CD8-positive, alpha-beta memory T cell (primary cell): ENCODE results near the gene EVX2. TPM values are rescaled to one million over a fixed set of nuclear protein-coding genes. Genes with fewer than 3 reads are reported as not detected.
A peak's percentile ranks its signal among the peaks of the same experiment; 100 is the strongest.

Experiments used
- CTCF ChIA-PET: fragments of 350-600 bp; sonication (Branson Sonifier 250); formaldehyde crosslinking; loops from one replicate; lab custom pipeline; 2021; ENCODE audit warnings: antibody characterized with exemption; lab: Charles Lee
- POLR2A ChIA-PET: fragments of 350-600 bp; sonication (Branson Sonifier 250); formaldehyde crosslinking; loops from one replicate; lab custom pipeline; 2021; ENCODE audit warnings: antibody characterized with exemption; lab: Charles Lee
- DNase-seq, 5 donors: peaks; one replicate each; pipeline versions ENCODE4 v3.0.0 to v3.0.0-alpha.2; 2020 to 2022; ENCODE audit warnings: mixed read lengths in 1 of 5
- H3K27ac ChIP-seq: one replicate; pipeline ENCODE4 v1.7.0; 2013; ENCODE audit warnings: low read depth, mild to moderate bottlenecking, low read length, moderate library complexity
- H3K27me3 ChIP-seq: 2 replicates; pipeline ENCODE4 v1.7.0; 2013; ENCODE audit warnings: low read length, mild to moderate bottlenecking; ENCODE audit not compliant: insufficient read depth, poor library complexity, severe bottlenecking
- H3K36me3 ChIP-seq: 2 replicates; pipeline ENCODE4 v1.7.0; 2013; ENCODE audit warnings: mild to moderate bottlenecking, low read length, moderate library complexity; ENCODE audit not compliant: insufficient read depth
- H3K4me1 ChIP-seq: 2 replicates; pipeline ENCODE4 v1.7.0; 2013; ENCODE audit warnings: mild to moderate bottlenecking, low read length, moderate library complexity; ENCODE audit not compliant: insufficient read depth
- H3K4me3 ChIP-seq: 2 replicates; pipeline ENCODE4 v1.7.0; 2013; ENCODE audit warnings: mild to moderate bottlenecking, low read length
- H3K9me3 ChIP-seq: 2 replicates; pipeline ENCODE4 v1.7.0; 2013; ENCODE audit warnings: mild to moderate bottlenecking, low read length
- H3K27ac Mint-ChIP-seq, 8 donors: one replicate each; pipeline ENCODE4 v1.8.0; 2020 to 2021; ENCODE audit warnings: mixed read lengths in 8 of 8, mild to moderate bottlenecking in 6 of 8, inconsistent platforms in 3 of 8, moderate library complexity in 3 of 8
- H3K27me3 Mint-ChIP-seq, 2 donors: one replicate each; pipeline ENCODE4 v1.8.0; 2020 to 2021; ENCODE audit warnings: mixed read lengths in 2 of 2, mild to moderate bottlenecking in 1 of 2, moderate library complexity in 1 of 2
- H3K36me3 Mint-ChIP-seq, 3 donors: one replicate each; pipeline ENCODE4 v1.8.0; 2020 to 2021; ENCODE audit warnings: mixed read lengths in 3 of 3, inconsistent platforms in 1 of 3, mild to moderate bottlenecking in 1 of 3
- H3K4me1 Mint-ChIP-seq, 3 donors: one replicate each; pipeline ENCODE4 v1.8.0; 2020 to 2021; ENCODE audit warnings: mixed read lengths in 3 of 3, inconsistent platforms in 1 of 3, mild to moderate bottlenecking in 1 of 3
- H3K4me3 Mint-ChIP-seq, 7 donors: one replicate each; pipeline ENCODE4 v1.8.0; 2020 to 2021; ENCODE audit warnings: mixed read lengths in 7 of 7, mild to moderate bottlenecking in 6 of 7, moderate library complexity in 4 of 7, inconsistent platforms in 2 of 7
- H3K9me3 Mint-ChIP-seq, 5 donors: one replicate each; pipeline ENCODE4 v1.8.0; 2020 to 2022; ENCODE audit warnings: mixed read lengths in 5 of 5, mild to moderate bottlenecking in 3 of 5, moderate library complexity in 2 of 5, inconsistent platforms in 1 of 5
- polyA plus RNA-seq: library from polyadenylated mRNA; unstranded; fragments of 300-500 nt; fragmentation: Illumina TruSeq; gene quantifications from one replicate; pipeline ENCODE4 v1.2.3, GENCODE V29; 2021
- total RNA-seq, 2 experiments: library from RNA; stranded (reverse); gene quantifications; one replicate each; pipeline ENCODE4 v1.2.3, GENCODE V29; 2021

The EVX2 gene
- total and polyA plus RNA-seq, 3 experiments from 2014 or later = not detected

DNA sequence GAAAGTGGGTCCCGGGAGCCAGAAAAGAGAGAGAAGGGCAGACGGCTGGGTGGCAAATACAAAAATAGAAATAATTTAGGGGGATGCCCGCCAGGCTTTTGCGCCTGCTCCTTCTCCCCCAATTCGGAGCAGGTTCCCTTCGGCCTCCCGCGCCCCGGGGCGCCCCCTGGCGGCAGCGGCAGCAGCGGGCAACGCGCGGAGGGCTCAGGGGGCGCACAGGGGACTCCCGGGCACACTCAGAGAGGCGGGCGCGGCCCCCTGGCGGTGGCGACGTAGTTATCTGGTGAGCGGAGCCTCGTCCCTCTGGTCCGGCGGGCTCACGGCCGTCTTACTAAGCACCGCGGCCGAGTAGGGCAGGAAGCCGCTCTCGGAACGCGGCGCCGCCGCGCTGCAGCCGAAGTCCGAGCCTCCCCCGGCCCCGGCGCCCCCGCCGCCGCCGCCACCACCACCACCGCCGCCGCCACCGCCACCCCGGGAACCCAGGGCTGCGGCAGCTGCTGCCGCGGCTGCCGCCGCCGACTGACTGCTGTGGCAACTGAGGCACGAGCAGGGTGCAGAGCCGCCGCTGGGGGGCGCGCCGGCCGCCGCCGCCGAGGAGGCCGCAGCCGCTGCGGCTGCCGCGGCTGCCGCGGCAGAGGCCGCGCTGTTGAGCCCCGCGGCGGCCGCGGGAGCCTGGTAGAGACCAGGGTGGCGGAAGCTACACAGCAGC, 3.8 kb downstream of the EVX2 start:
- H3K4me3 Mint-ChIP-seq = peak overlapping the region; percentile 29 to 85 (median 69)
- POLR2A ChIA-PET = no interaction called here
- no peak for DNase-seq
- peaks cover 6% of the 10 kb centered on the region for H3K4me1 ChIP-seq
- H3K27ac ChIP-seq = no peak overlapping the region
- H3K9me3 Mint-ChIP-seq = peaks cover 14 to 66% (median 59%) of the 10 kb centered on the region in 5 donors
- peaks cover 11 to 12% (median 11%) of the 10 kb centered on the region in 3 donors for H3K4me1 Mint-ChIP-seq
- H3K4me3 ChIP-seq = no peak overlapping the region
- peaks cover 81 to 86% of the 10 kb centered on the region in 2 donors for H3K27me3 Mint-ChIP-seq
- peaks cover 13% of the 10 kb centered on the region for H3K9me3 ChIP-seq
- H3K27me3 ChIP-seq = peaks cover 87% of the 10 kb centered on the region
- CTCF ChIA-PET = interaction anchor here (1.4 to 2.0 kb wide), 2 partner anchors 1069 to 1739 kb away, joined by 3 to 4 read pairs; no protein-coding TSS in a partner anchor
- peaks cover 0 to 5% (median 4%) of the 10 kb centered on the region in 3 donors for H3K36me3 Mint-ChIP-seq
- H3K27ac Mint-ChIP-seq = peak overlapping the region in 5 of 8 donors; percentile 38 to 94 (median 57)
- no peaks in the 10 kb centered on the region for H3K36me3 ChIP-seq

DNA sequence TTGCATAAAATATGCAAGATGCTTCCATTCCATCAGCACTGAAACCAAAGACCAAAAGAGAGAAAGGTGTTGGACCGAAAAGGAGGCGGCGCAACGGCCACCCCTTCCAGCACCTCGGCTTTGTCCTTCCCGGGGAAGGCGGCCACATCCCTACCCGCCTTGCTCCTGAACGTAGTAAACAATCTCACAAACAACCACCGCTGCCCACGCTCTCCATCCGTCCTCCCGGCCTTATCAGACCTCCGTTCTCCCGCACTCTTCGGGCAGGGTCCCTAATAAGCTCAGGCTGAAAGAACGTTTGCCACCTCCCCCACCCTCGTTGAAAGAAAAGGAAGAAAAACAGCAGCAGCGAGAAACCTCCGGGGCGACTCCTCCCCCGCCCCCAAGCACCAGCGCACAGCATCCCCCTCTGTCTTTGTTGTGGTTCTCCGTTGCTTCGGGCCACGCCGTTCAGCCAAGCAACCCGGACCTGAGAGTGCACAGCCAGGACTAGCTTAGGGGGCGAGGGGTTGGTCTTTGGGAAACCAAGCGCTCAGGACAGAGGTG, 4.4 kb downstream of the EVX2 start:
- no peak for DNase-seq
- peaks cover 0 to 5% (median 4%) of the 10 kb centered on the region in 3 donors for H3K36me3 Mint-ChIP-seq
- ChIA-PET CTCF (no interaction called here), POLR2A (interaction anchor here (0.5 kb wide), 2 partner anchors 58 to 558 kb away, joined by 3 to 4 read pairs; no protein-coding TSS in a partner anchor)
- no peaks in the 10 kb centered on the region for H3K36me3 ChIP-seq
- H3K4me1 Mint-ChIP-seq = peaks cover 11 to 12% (median 11%) of the 10 kb centered on the region in 3 donors
- peaks cover 81 to 86% of the 10 kb centered on the region in 2 donors for H3K27me3 Mint-ChIP-seq
- peaks cover 87% of the 10 kb centered on the region for H3K27me3 ChIP-seq
- H3K9me3 ChIP-seq = peaks cover 7% of the 10 kb centered on the region
- peak overlapping the region; percentile 50 to 85 (median 73) for H3K4me3 Mint-ChIP-seq
- peak overlapping the region in 6 of 8 donors; percentile 39 to 94 (median 67) for H3K27ac Mint-ChIP-seq
- H3K4me3 ChIP-seq = no peak overlapping the region
- H3K27ac ChIP-seq = no peak overlapping the region
- peaks cover 14 to 64% (median 58%) of the 10 kb centered on the region in 5 donors for H3K9me3 Mint-ChIP-seq
- H3K4me1 ChIP-seq = peaks cover 6% of the 10 kb centered on the region

DNA sequence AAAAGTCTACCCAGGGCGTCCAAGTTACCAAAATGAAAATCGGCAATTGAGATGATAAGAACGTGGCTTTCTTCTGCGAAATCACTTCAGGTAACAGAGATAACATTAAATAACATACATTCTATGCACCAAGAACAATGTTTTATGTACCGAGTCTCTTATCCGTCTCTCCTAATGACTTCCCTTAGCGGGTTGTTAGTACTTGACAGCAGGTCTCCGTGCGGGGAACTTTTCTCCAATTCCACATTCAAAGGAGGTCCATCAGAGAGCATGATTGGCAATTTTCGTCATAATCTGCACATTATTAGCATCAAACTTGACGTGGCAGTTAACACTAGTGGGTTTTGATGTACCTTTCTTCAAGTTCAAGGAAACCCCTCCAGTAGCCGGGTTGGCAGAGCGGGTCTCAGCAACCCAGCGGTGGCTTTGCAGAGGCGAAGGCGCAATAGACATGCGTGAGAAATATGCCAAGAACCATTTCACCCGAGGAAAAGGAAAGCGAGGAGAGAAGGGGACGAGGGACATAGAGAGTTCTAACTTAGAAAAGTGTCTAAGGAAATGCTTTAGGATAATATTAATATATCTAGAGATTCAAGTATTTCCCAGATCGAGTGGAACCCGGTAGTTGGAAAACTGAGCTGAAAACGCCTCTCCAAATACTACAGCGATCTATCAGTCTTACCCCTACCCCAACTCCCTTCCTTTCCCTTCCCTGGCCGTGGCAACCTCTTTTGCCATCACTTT, 5.0 kb downstream of the EVX2 start:
- no peak overlapping the region for H3K27ac ChIP-seq
- POLR2A ChIA-PET = interaction anchor here (0.5 kb wide), 2 partner anchors 58 to 559 kb away, joined by 3 to 4 read pairs; no protein-coding TSS in a partner anchor
- peaks cover 3% of the 10 kb centered on the region for H3K9me3 ChIP-seq
- peak overlapping the region in 6 of 8 donors; percentile 12 to 94 (median 67) for H3K27ac Mint-ChIP-seq
- peaks cover 14 to 58% (median 53%) of the 10 kb centered on the region in 5 donors for H3K9me3 Mint-ChIP-seq
- CTCF ChIA-PET = no interaction called here
- peaks cover 84% of the 10 kb centered on the region for H3K27me3 ChIP-seq
- peak overlapping the region; percentile 50 to 85 (median 73) for H3K4me3 Mint-ChIP-seq
- H3K4me3 ChIP-seq = no peak overlapping the region
- H3K27me3 Mint-ChIP-seq = peaks cover 81 to 84% of the 10 kb centered on the region in 2 donors
- no peaks in the 10 kb centered on the region for H3K36me3 ChIP-seq
- H3K4me1 ChIP-seq = peaks cover 6% of the 10 kb centered on the region
- peaks cover 0 to 5% (median 4%) of the 10 kb centered on the region in 3 donors for H3K36me3 Mint-ChIP-seq
- DNase-seq = no peak
- H3K4me1 Mint-ChIP-seq = peaks cover 11 to 12% (median 11%) of the 10 kb centered on the region in 3 donors

DNA sequence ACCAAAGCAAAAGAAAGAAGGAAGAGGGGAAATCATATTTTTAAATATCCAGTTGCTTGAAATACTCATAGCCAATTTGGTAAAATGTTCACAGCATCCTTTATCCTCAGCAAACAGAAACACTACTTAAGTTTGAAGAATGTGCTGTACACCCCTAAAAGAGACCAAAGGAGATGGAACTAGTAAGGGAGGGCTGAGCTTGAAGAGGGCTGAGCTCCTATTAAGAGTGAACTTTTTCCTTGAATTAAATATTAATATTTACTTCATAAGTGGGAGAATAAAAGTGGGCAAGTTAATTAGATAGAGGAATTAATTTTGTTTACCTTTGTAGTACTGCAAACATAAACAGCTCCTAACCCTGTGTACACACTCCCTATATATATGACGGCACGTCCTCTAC, 7.0 kb downstream of the EVX2 start:
- H3K9me3 ChIP-seq = no peaks in the 10 kb centered on the region
- Mint-ChIP-seq H3K36me3 (peaks cover 0 to 5% (median 3%) of the 10 kb centered on the region in 3 donors), H3K4me1 (peaks cover 11 to 15% (median 12%) of the 10 kb centered on the region in 3 donors), H3K9me3 (peaks cover 14 to 48% (median 39%) of the 10 kb centered on the region in 5 donors), H3K27ac (peak overlapping the region in 2 of 8 donors; percentile 24 to 71), H3K4me3 (peak overlapping the region in 1 of 7 donors; percentile 64), H3K27me3 (peaks cover 83 to 84% of the 10 kb centered on the region in 2 donors)
- no peak overlapping the region for H3K27ac ChIP-seq
- ChIA-PET CTCF (no interaction called here), POLR2A (no interaction called here)
- H3K4me3 ChIP-seq = no peak overlapping the region
- peaks cover 6% of the 10 kb centered on the region for H3K4me1 ChIP-seq
- DNase-seq = no peak
- no peaks in the 10 kb centered on the region for H3K36me3 ChIP-seq
- H3K27me3 ChIP-seq = peaks cover 82% of the 10 kb centered on the region

DNA sequence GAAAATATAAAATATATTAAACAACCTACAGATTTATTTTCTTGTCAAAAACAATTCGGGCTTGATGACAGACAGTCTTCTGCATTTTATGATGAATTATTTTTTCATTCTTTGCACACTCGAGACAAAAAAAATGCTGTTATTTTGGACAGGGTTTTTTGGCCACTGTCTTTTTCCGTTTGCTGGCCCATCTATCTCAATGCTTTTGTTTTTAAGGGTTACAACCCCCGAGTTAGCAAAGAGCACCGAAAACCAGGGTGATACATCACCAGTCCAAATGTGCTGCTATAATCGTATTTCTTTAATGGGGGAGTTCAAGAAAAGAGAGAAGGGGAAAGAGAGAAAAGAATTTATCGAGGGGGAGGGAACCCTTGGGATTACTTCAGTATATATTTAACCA, 7.7 kb downstream of the EVX2 start:
- peaks cover 82% of the 10 kb centered on the region in 2 donors for H3K27me3 Mint-ChIP-seq
- Histone ChIP-seq H3K4me3 (no peak overlapping the region), H3K4me1 (peaks cover 6% of the 10 kb centered on the region), H3K27ac (no peak overlapping the region), H3K36me3 (no peaks in the 10 kb centered on the region), H3K9me3 (no peaks in the 10 kb centered on the region), H3K27me3 (peaks cover 82% of the 10 kb centered on the region)
- H3K27ac Mint-ChIP-seq = peak overlapping the region in 2 of 8 donors; percentile 36 to 71
- peaks cover 0 to 2% (median 2%) of the 10 kb centered on the region in 3 donors for H3K36me3 Mint-ChIP-seq
- DNase-seq = no peak
- peak overlapping the region in 1 of 7 donors; percentile 64 for H3K4me3 Mint-ChIP-seq
- ChIA-PET POLR2A (no interaction called here), CTCF (no interaction called here)
- H3K4me1 Mint-ChIP-seq = peaks cover 9 to 15% (median 10%) of the 10 kb centered on the region in 3 donors
- H3K9me3 Mint-ChIP-seq = peaks cover 14 to 41% (median 32%) of the 10 kb centered on the region in 5 donors

DNA sequence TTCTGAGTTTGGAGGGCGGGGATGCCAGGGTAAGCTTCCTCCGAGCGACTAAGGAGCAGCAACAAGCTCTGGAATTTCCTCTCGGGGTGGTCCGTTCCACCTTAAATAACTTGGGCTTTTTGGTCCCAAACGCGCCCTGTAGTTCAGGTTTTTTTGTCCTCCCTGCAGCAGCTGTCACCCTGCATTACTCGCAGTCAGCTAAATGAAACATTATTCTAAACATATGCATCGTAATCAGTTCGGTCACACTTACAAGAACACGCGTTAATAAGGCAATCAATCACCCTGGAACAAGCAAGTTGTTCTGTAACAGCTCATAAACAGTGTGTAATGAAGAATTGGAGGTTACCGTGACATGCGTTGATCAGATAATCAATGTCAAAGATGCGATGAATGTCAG, 8.3 kb downstream of the EVX2 start:
- Mint-ChIP-seq H3K27ac (peak overlapping the region in 2 of 8 donors; percentile 1 to 71), H3K27me3 (peaks cover 82 to 85% of the 10 kb centered on the region in 2 donors), H3K36me3 (no peaks in the 10 kb centered on the region), H3K4me1 (peaks cover 7 to 15% (median 8%) of the 10 kb centered on the region in 3 donors), H3K4me3 (no peak overlapping the region), H3K9me3 (peaks cover 14 to 39% (median 27%) of the 10 kb centered on the region in 5 donors)
- Histone ChIP-seq H3K9me3 (no peaks in the 10 kb centered on the region), H3K27ac (no peak overlapping the region), H3K27me3 (peaks cover 78% of the 10 kb centered on the region), H3K4me1 (peaks cover 6% of the 10 kb centered on the region), H3K4me3 (no peak overlapping the region), H3K36me3 (no peaks in the 10 kb centered on the region)
- CTCF ChIA-PET = no interaction called here
- no peak for DNase-seq
- POLR2A ChIA-PET = no interaction called here

DNA sequence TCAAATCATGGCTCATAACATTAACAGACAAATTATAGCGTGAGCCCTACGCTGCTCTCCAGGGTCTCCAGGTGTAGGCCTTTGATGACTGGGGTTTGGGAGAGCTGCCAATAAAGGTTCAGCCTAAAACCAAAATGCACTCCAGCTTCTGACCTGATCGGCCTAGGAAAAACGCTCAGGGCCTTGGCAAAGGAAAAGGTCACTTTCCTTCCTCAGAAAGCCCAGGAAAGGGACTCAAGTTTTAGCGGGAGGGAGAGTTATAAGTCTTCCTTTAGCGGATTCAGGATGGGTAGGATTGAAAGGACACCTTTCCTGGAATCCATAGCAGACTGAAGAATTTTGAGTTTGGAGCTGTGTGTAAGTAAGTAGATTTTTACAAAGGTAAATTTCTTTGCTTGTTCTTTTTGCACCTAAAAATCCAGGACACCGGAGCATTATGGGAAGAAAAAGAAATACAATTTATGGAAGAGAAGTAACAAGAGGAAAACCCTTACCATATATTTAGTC, 8.8 kb downstream of the EVX2 start:
- ChIA-PET CTCF (interaction anchor here (1.5 kb wide), 1 partner anchor 52 kb away, joined by 5 read pairs; no protein-coding TSS in a partner anchor), POLR2A (no interaction called here)
- Histone ChIP-seq H3K27ac (no peak overlapping the region), H3K4me3 (no peak overlapping the region), H3K9me3 (no peaks in the 10 kb centered on the region), H3K4me1 (peaks cover 6% of the 10 kb centered on the region), H3K36me3 (no peaks in the 10 kb centered on the region), H3K27me3 (peaks cover 81% of the 10 kb centered on the region)
- Mint-ChIP-seq H3K4me1 (peaks cover 7 to 15% (median 8%) of the 10 kb centered on the region in 3 donors), H3K4me3 (no peak overlapping the region), H3K27ac (peak overlapping the region in 1 of 8 donors; percentile 23), H3K27me3 (peaks cover 86 to 90% of the 10 kb centered on the region in 2 donors), H3K36me3 (no peaks in the 10 kb centered on the region), H3K9me3 (peaks cover 14 to 39% (median 31%) of the 10 kb centered on the region in 5 donors)
- DNase-seq = no peak
